Nephron (organoid): Measurements from ENCODE around the gene CRYGN.

Experiments used
- H3K27ac Mint-ChIP-seq, 3 experiments: 2 replicates each; pipeline ENCODE4 v1.8.0; 2020; ENCODE audit warnings: mixed read lengths in 3 of 3, mild to moderate bottlenecking in 2 of 3, moderate library complexity in 1 of 3
- H3K27me3 Mint-ChIP-seq: 2 replicates; pipeline ENCODE4 v1.8.0; 2021; ENCODE audit warnings: low read depth, mild to moderate bottlenecking, moderate library complexity, mixed read lengths
- H3K36me3 Mint-ChIP-seq: 2 replicates; pipeline ENCODE4 v1.8.0; 2020; ENCODE audit warnings: low read depth, mixed read lengths
- H3K4me1 Mint-ChIP-seq: 2 replicates; pipeline ENCODE4 v1.8.0; 2020; ENCODE audit warnings: mixed read lengths
- H3K4me3 Mint-ChIP-seq, 3 experiments: 2 replicates each; pipeline ENCODE4 v1.8.0; 2020; ENCODE audit warnings: mild to moderate bottlenecking in 3 of 3, mixed read lengths in 3 of 3, moderate library complexity in 2 of 3
- H3K9me3 Mint-ChIP-seq: 2 replicates; pipeline ENCODE4 v1.8.0; 2020; ENCODE audit warnings: mixed read lengths
- TF ChIP-seq, protein P1 (sequence below), 3 experiments: fragments of 200-600 bp; sonication (generic); IDR thresholded peaks; one replicate each; pipeline ENCODE4 v1.5.0; 2021; ENCODE audit warnings: antibody characterized with exemption in 3 of 3; ENCODE audit not compliant: unreplicated experiment in 3 of 3

CRYGN gene

GRCh38 chr7:151394076-151395035, 45.6 kb downstream of the CRYGN start:
- no peak overlapping the region for H3K27ac Mint-ChIP-seq
- H3K4me3 Mint-ChIP-seq, result no peak overlapping the region
- H3K9me3 Mint-ChIP-seq, result no peaks in the 10 kb centered on the region
- TF ChIP-seq, protein P1, sequence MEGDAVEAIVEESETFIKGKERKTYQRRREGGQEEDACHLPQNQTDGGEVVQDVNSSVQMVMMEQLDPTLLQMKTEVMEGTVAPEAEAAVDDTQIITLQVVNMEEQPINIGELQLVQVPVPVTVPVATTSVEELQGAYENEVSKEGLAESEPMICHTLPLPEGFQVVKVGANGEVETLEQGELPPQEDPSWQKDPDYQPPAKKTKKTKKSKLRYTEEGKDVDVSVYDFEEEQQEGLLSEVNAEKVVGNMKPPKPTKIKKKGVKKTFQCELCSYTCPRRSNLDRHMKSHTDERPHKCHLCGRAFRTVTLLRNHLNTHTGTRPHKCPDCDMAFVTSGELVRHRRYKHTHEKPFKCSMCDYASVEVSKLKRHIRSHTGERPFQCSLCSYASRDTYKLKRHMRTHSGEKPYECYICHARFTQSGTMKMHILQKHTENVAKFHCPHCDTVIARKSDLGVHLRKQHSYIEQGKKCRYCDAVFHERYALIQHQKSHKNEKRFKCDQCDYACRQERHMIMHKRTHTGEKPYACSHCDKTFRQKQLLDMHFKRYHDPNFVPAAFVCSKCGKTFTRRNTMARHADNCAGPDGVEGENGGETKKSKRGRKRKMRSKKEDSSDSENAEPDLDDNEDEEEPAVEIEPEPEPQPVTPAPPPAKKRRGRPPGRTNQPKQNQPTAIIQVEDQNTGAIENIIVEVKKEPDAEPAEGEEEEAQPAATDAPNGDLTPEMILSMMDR (IDR thresholded peaks at IDR 0.05; ENCODE audit: unreplicated experiment in 3 of 3), result no peak
- H3K36me3 Mint-ChIP-seq, result peaks cover 51% of the 10 kb centered on the region
- no peaks in the 10 kb centered on the region for H3K4me1 Mint-ChIP-seq
- H3K27me3 Mint-ChIP-seq, result no peaks in the 10 kb centered on the region

- Mint-ChIP-seq H3K4me1 (no peaks in the 10 kb centered on the region), H3K9me3 (no peaks in the 10 kb centered on the region), H3K27me3 (no peaks in the 10 kb centered on the region), H3K27ac (no peak overlapping the region), H3K4me3 (no peak overlapping the region), H3K36me3 (peaks cover 54% of the 10 kb centered on the region)
- TF ChIP-seq, protein P1 (IDR thresholded peaks at IDR 0.05; ENCODE audit: unreplicated experiment in 3 of 3), result no peak
These were observed 46.6 kb downstream of the CRYGN start for GRCh38 chr7:151393031-151393977.

DNA sequence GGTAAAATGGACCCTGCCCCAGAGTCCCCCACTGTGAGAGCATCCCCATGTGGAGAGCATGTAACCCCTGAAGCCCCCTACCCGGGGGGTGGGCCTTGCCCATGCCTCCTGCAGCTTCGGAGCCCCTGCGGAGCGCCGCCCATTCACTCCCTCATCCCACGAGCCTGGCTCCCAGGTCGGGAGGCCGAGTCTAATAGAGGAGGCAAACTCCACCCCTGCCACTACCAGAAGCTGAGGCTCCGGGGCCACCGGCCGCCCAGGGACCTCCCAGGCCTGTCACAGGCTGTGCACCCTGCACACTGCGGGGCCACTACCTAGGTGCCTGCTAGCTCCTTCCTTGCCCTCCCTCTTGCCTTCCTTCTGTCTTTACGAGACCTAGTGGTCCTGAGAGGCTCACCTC, 47.5 kb downstream of the CRYGN start:
- Mint-ChIP-seq H3K4me1 (no peaks in the 10 kb centered on the region), H3K9me3 (no peaks in the 10 kb centered on the region), H3K27ac (no peak overlapping the region), H3K4me3 (no peak overlapping the region), H3K27me3 (no peaks in the 10 kb centered on the region), H3K36me3 (peaks cover 48% of the 10 kb centered on the region)
- TF ChIP-seq, protein P1 (IDR thresholded peaks at IDR 0.05; ENCODE audit: unreplicated experiment in 3 of 3), result no peak

DNA sequence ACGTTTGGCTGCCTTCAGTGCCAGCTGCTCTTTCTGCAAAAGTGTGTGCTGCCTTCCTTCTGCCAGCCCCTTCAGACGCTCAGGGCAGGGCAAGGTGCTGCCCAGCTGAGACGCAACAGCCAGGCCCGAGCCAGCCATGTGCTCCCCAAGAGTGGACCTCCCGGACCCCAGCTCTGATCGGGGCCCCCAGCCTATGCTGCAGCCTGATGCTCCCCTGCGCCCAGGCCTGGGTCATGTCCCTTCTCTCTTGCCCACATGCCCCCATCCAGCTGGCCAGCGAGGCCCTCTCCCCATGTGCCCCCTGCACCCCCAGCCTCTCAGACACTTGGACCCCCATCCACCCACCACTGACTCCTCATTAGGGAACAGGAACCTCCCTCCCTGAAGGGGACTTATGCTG, 47.9 kb downstream of the CRYGN start:
- Mint-ChIP-seq H3K27me3 (no peaks in the 10 kb centered on the region), H3K9me3 (no peaks in the 10 kb centered on the region), H3K36me3 (peaks cover 45% of the 10 kb centered on the region), H3K4me3 (no peak overlapping the region), H3K4me1 (no peaks in the 10 kb centered on the region), H3K27ac (no peak overlapping the region)
- TF ChIP-seq, protein P1 (IDR thresholded peaks at IDR 0.05; ENCODE audit: unreplicated experiment in 3 of 3), result no peak

- TF ChIP-seq, protein P1 (IDR thresholded peaks at IDR 0.05; ENCODE audit: unreplicated experiment in 3 of 3), result no peak
- no peaks in the 10 kb centered on the region for H3K9me3 Mint-ChIP-seq
- no peaks in the 10 kb centered on the region for H3K4me1 Mint-ChIP-seq
- no peaks in the 10 kb centered on the region for H3K27me3 Mint-ChIP-seq
- no peak overlapping the region for H3K27ac Mint-ChIP-seq
- H3K4me3 Mint-ChIP-seq, result no peak overlapping the region
- peaks cover 44% of the 10 kb centered on the region for H3K36me3 Mint-ChIP-seq
These were observed 48.6 kb downstream of the CRYGN start for GRCh38 chr7:151391358-151391730.
